ENCODE measurements around the gene ALDH3A2.

Gene ALDH3A2

DNA sequence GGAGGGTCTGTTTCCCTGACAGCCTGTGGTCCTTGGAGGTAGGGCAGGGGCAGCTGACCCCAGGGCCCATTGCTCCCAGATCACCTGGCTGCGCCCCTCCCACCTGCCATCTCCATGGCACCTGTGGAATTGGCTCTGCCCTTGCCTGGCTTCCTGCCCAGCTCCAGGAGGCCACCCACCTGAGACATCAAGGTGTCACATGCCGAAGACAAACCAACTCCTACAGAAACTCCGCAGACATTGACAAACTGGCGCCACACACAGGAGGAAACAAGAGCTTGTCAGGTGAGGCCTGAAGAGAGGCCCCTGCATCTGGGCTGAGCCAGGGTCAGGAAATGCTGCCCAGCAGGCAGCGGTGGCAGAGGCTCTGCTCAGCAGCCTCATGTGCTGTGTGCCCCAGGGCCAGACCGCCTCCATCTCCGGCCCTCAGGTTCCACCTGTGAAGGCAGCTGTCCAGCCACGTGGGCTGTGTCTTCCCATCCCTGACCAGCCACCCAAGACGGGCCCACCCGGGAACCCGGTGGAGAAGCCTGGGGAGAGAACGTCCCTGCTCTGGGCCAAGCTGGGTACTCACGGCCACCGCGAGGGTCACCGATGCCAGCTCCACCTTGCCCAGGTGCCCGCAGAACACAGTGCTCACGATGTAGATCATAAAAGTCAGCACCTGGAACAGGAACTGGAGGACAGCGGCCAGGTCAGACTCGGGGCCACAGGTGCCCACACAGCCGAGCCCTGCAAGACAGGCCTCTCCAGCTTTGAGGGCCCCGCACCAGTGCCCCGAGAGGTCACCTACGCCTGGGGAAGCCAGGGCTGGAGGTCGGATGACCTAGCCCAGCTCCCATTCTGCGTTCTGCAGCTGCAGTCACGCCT lies 66.2 kb downstream of the ALDH3A2 start:
- DNase-seq (ENCODE audit: low spot score): no peak

DNA sequence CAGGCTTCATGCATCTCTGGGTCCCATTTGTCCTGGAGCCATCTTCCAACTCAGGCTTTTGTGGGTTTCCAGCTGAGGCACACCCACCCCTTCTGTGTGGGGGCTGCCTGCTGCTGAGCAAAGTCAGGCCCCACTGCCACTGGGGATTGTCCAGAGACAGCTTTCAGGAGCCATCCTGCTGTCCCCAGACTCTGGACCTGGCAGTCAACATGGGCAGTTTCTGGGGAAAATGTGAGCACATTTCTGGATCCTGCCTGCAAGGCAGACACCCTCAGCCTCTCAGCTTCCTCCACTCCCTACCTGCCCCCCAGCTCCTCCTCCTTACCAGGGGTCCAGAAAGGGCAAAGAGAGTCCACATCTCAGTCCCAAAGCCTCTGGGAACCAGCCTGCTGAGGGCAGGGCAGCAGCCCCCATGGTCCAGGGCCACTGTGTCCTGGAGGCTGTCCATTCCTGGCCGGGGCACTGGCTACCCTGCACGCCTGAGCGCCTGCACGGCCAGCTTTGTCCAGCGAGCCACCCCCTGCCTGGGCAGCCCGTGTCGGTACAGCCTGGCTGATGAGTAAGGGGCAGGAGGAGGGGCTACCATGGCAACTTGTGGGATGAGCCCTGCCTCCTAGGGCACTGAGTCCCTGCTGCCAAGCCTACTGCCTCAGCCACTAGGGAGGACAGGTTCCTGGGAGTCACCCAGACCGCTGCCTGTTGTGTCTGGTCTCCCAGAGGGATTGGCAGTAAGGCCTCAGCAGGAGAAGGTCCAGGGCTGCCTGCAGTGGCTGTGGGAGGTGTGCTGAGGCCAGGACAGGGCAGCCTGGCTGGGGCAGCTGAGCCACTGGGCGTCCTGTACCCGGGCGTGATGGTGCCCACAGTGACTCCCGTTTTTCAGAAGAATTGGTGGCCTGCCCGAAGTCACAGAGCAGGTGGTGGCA lies 67.8 kb downstream of the ALDH3A2 start, which contains the start of gene SLC47A2:
Gene SLC47A2 (minus strand): TSS at position 477 of the 923 bp plus-strand sequence. CDS start 29 bp downstream, at position 448.
- no peak for DNase-seq (ENCODE audit: low spot score)

DNA sequence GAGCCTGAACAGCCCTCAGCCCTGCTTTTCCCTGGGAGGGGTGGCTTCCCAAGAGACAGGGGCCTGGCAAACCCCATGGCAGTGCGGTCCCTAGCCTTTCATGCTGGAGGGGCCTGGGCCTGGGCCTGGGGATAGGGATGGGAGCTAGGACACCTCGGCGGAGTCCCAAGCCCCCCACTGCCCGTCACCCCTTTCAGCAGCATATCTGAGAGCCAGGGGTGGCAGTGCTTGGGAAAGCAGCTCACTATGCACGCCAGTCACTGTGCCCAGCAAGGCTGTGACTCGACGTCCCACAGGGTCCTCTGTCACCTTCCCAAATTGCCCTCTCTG lies 68.4 kb downstream of the ALDH3A2 start:
- DNase-seq (ENCODE audit: low spot score): no peak

DNA sequence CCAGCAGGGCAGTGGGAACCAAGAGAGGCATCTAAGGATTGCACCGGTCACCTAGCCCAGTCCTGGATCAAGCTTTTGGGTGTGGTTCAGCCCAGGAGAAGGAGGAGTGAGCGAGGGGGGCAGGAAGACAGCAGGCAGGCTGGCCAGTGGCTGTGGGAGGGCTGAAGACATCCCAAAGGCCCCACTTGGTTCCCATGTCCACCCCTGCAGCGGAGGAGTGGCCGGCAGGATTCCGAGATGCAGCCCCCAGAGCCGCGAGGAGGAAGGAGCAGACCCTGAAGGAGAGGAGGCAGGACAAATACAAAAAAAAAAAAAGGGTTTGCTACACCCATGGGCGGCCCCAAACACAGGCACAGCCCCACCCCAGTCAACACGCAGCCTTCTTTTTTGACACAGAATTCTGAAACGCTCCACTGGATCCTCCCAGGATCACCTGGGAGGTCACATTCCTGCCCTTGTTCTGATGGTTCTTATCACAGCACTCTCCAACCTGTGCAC lies 68.9 kb downstream of the ALDH3A2 start:
- no peak for DNase-seq (ENCODE audit: low spot score)

GRCh38 chr17:19718041-19718612 lies 69.6 kb downstream of the ALDH3A2 start:
- DNase-seq (ENCODE audit: low spot score): no peak

DNA sequence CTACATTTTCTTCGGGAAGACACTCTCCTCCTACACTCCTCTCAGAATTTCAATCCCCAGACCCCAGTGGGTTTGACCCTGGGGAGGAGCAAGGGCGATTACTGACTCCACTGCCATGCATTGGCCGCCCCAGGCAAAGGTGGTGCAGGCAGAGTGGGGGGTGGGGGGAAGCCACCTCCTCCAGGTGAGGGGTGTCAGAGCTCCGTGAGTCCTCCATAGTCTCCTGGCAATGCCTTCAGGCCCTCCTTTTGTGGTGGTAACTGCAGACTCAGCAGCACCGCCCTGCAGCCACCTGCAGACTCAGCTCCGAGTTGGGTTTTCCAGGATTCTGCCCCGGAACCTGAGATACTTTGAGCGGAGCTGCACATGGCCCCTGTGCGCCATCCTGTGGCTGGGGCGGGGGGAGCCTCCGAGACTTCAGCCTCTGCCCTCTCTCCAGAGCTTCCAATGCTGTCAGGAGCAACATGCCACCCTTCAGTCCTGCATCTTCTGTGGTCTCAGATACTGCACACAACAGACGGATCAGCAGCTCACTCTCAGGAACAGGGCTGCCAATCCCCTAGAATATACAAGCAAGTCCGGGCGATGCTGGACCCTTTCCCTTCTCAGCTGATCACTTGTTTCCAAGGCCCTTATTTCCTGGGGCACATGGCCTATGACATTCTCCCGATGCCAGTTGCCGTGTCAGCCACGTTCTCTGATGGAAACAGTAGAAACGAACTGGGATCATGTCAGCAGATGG lies 70.2 kb downstream of the ALDH3A2 start:
- no peak for DNase-seq (ENCODE audit: low spot score)

DNA sequence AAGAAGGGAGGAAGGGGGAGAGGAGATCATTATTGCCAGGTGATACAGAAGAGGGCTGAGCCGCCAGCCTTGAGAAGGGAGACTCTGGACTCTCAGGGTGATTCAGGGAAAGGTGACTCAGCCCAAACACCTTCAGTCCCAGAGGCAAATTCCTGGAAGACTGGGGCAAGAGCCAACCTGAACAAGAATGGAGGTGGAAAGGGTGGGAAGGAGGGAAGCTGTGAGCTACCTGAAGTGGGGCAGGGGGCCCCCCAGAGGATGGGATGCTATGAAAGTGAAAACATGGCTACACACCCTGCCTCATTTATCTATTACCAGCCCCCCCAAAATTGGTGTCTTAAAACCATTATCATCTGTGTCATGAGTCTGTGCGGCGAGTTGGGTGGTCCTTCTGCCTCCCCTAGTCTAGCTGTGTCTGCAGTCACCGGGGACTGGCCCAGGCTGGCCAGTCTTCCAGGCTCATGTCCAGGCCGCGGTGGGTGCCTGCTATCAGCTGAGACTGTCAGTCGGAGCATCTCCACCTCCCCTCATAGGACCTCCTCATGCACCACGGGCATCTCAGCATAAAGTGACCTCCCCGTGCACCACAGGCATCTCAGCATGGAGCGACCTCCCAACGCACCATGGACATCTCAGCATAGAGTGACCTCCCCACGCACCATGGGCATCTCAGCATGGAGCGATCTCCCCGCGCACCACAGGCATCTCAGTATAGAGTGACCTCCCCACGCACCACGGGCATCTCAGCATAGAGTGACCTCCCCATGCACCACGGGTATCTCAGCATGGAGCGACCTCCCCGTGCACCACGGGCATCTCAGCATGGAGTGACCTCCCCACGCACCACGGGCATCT lies 71.0 kb downstream of the ALDH3A2 start:
- no peak for DNase-seq (ENCODE audit: low spot score)

DNA sequence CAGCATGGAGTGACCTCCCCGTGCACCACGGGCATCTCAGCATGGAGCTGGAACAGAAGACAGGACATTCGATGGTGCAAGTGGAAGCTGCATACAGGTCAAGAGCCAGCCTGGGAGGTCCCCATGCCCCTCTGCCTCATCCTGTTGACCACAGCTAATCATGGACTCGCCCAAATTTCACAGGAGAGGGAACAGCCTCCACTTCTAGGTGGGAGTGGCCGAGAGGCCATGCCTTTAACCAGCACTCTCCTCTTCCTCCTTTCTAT lies 71.6 kb downstream of the ALDH3A2 start:
- DNase-seq (ENCODE audit: low spot score): no peak

DNA sequence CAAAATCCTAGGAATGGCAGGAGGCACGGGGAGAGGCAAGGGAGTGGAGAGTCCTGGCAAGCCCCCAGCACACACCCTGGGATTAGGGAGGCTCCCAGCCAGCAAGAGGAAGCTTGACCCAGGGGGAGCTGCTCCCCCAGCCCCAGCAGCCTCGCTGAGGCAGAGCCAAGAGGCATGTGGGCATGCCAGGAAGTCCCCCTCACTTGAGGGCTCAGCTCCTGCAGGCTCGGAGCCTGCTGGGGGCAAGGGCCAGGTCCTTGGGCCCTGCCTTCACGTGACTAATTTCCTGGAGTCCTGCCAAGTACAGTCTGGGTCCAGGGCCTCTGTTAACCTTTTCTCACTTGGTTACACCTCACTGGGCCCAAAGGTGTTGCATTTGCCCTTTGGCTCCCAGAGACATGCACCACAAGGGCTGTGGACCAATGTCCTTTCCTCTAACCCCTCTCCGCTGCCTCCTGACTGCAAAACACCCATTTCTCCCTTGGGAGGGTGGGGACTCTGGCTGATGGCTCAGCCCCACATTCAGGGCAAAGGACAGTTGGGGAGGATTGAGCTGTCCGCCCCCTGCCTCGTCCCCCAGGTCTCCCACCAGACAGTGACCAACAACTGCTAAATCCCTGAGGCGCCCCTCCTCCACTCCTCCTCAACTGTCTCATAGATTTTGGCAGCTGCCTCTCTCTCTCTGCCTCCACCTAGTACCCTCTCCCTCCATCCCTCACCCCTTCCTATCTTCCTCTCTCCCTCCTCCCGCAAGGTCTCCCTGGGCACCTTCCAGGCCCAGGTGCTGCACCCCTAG lies 72.3 kb downstream of the ALDH3A2 start:
- DNase-seq (ENCODE audit: low spot score): no peak

- DNase-seq (ENCODE audit: low spot score): no peak
These were observed 75.4 kb downstream of the ALDH3A2 start for GRCh38 chr17:19723964-19724363.

GRCh38 chr17:19724501-19725420 lies 76.2 kb downstream of the ALDH3A2 start:
- peak; percentile 43 for DNase-seq (ENCODE audit: low spot score)

DNA sequence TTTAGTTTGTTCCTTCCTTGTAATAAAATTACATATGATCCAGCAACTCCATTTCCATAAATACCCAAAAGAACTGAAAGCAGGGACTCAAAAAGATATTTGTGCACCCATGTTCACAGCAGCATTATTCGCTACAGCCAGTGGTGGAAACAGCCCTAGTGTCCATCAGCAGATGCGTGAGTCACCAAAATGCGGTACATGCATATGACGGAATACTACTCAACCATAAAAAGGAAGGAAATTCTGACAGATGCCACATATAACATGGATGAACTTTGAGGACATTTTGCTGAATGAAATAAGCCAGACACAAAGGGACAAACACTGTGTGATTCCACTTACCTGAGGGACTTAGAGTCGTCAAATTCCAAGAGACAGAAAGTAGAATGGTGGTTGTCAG lies 76.9 kb downstream of the ALDH3A2 start:
- DNase-seq (ENCODE audit: low spot score): no peak

DNA sequence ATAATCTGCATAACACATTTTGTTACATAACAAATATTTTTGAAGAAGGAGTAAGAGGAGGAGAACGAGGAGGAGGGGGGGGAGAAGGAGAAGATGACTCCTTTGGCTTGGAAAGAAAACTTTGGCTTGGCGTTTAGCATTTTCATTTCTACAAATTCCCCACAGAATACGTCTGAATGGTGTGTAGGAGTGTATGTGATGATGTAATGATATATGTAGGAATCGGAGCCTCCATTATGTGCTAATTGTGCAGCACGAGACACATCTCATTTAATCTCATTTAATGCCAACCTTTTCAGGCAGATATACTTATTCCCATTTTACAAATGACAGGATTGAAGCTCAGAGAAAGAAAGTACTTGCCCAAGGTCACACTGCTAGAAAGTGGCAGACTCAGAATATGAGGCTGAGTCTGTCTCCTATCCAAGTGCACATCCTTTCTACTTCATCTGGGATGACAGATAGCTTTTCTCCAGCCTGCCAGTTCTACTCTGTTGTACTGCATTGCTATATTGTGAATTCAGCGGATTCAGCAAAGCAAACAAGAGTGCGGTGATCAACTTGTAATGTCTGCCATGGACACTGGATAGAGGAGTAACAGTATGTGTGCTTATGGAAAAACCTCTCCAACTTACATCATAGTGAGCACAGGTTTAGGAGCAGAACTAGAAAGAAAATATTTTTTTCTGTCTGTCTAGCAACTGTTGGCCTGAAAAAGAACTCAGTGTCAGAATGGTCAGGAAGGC lies 78.3 kb downstream of the ALDH3A2 start:
- no peak for DNase-seq (ENCODE audit: low spot score)

Measured in pons (tissue), 1 donor.